Ovary (tissue), 9 donors: Measurements from ENCODE around the gene ABHD4. TPM values are rescaled to one million over a fixed set of nuclear protein-coding genes. Genes with fewer than 3 reads are reported as not detected.
"Not testable (repeated sequence)": the region's sequence is repeated elsewhere in the genome, so short reads cannot be mapped to it uniquely, and the experiment has no call there.

Experiments
- DNase-seq, 5 donors: peaks; one replicate each; pipeline ENCODE4 v3.0.0-alpha.2; 2019 to 2020
- H3K27ac ChIP-seq, 2 donors: fragments of 200-600 bp; one replicate each; pipeline versions ENCODE4 v1.5.1 to v1.8.0; 2019 to 2022
- H3K27me3 ChIP-seq: fragments of 200-600 bp; one replicate; pipeline ENCODE4 v1.8.0; 2022
- H3K36me3 ChIP-seq: fragments of 200-600 bp; sonication (generic); one replicate; pipeline ENCODE4 v1.5.1; 2019
- H3K4me1 ChIP-seq: one replicate; pipeline ENCODE4 v1.8.1; 2013; ENCODE audit warnings: mild to moderate bottlenecking, moderate library complexity; ENCODE audit not compliant: insufficient read depth
- H3K4me3 ChIP-seq: fragments of 200-600 bp; sonication (generic); one replicate; pipeline ENCODE4 v1.5.1; 2017
- H3K9me3 ChIP-seq, 2 donors: fragments of 200-600 bp in 1 of 2; sonication (generic) in 1 of 2; one replicate each; pipeline versions ENCODE4 v1.5.1 to v1.8.1; 2013 to 2019; ENCODE audit warnings: mild to moderate bottlenecking in 1 of 2, moderate library complexity in 1 of 2
- CTCF ChIP-seq, 3 donors: fragments of 450-650 bp in 2 of 3; fragments of 200-600 bp in 1 of 3; IDR thresholded peaks; one replicate each; pipeline versions ENCODE4 v1.5.1 to v1.8.0; 2016 to 2022; ENCODE audit warnings: antibody characterized with exemption in 3 of 3, mild to moderate bottlenecking in 1 of 3
- EP300 ChIP-seq: sonication (generic); formaldehyde crosslinking; IDR thresholded peaks from one replicate; pipeline ENCODE4 v1.6.1; 2017; ENCODE audit warnings: antibody characterized with exemption
- POLR2A ChIP-seq: fragments of 450-650 bp; IDR thresholded peaks from one replicate; pipeline ENCODE4 v1.6.1; 2017; ENCODE audit warnings: antibody characterized with exemption, mild to moderate bottlenecking, moderate library complexity
- WGBS, 3 donors: extraction: QIAGEN DNeasy Blood & Tissue Kit in 1 of 3; methylation state at CpG; one replicate each; pipeline versions ENCODE4 v1.1.5 to v1.1.7; 2013 to 2017; 5-methylcytosine and 5-hydroxymethylcytosine counted together
- intact Hi-C, 4 donors: fragments of 100-400 bp; cut with DNase I; formaldehyde crosslinking; loops; one replicate each; pipeline versions ENCODE4 v1.11.0 to v1.15.1; 2022 to 2023
- polyA plus RNA-seq, 2 donors: library from polyadenylated mRNA; stranded (reverse); fragments of 200-250 nt in 1 of 2; fragments of 350-450 nt in 1 of 2; fragmentation: Illumina TruSeq in 1 of 2; extraction: RNeasy Lipid Tissue Mini Kit (QIAGEN cat#74804) in 1 of 2; gene quantifications; one replicate each; pipeline ENCODE4 v1.2.3, GENCODE V29; 2013 to 2014
- total RNA-seq, 7 donors: library from RNA; depleted of rRNA in 2 of 7; stranded (reverse); fragments of >200 nt in 2 of 7; fragmentation: NEBNext Ultra II Directional in 3 of 7; extraction: Animal tissue kit (Norgen Biotek cat#: 25700) in 3 of 7; gene quantifications; one replicate each; pipeline versions ENCODE4 v1.1.0 to v1.2.4, GENCODE V29; 2016 to 2023
- donor health status: DM: no; HTN: no; CAD: no; lungs with moderate emphysema.
- donor health status: DM: no; HTN: no; CAD: no.
- donor health status: Bipolar disorder and iron deficiency.
- donor health status: DM: yes; HTN: yes; CAD: no.
- donor health status: DM: no; HTN: no; CAD: no.
- donor health status: DM: yes; HTN: yes; CAD: no.

The ABHD4 gene
- total and polyA plus RNA-seq, 9 donors: 5.6 to 64.0 (median 18.8) TPM

GRCh38 chr14:22580625-22581024, 17.5 kb upstream of the ABHD4 start:
- no peak overlapping the region for H3K27ac ChIP-seq
- intact Hi-C loops: loop anchor here in 1 of 4 donors (10.0 kb wide), 1 partner anchor 254 kb away; the partner anchor contains the start of gene MMP14

GRCh38 chr14:22583994-22584393, 14.1 kb upstream of the ABHD4 start:
- no peak for TF ChIP-seq POLR2A
- no peak for TF ChIP-seq CTCF (IDR thresholded peaks at IDR 0.05)
- no peak for TF ChIP-seq EP300
- no peak for DNase-seq
- H3K27me3 ChIP-seq: no peaks in the 10 kb centered on the region
- no peak overlapping the region for H3K4me3 ChIP-seq
- H3K36me3 ChIP-seq: no peaks in the 10 kb centered on the region
- WGBS, 3 donors: 76 to 85% (median 76%) methylated on average over 1 of the region's 1 CpG
- intact Hi-C loops: loop anchor here in 1 of 4 donors (10.0 kb wide), 1 partner anchor 251 kb away; the partner anchor contains the start of gene MMP14
- H3K4me1 ChIP-seq: peaks cover 9% of the 10 kb centered on the region
- H3K27ac ChIP-seq: no peak overlapping the region
- no peaks in the 10 kb centered on the region for H3K9me3 ChIP-seq

More at GRCh38 chr14:22580625-22581024, 17.5 kb upstream of the ABHD4 start:
- no peak for TF ChIP-seq EP300
- no peak for TF ChIP-seq CTCF (IDR thresholded peaks at IDR 0.05)
- no peak for TF ChIP-seq POLR2A
- WGBS, 3 donors: 56 to 66% (median 65%) methylated on average over 2 of the region's 2 CpGs
- H3K27me3 ChIP-seq: no peaks in the 10 kb centered on the region
- DNase-seq: no peak
- no peaks in the 10 kb centered on the region for H3K9me3 ChIP-seq
- H3K36me3 ChIP-seq: no peaks in the 10 kb centered on the region
- H3K4me3 ChIP-seq: no peak overlapping the region
- H3K4me1 ChIP-seq: peaks cover 6% of the 10 kb centered on the region

- Histone ChIP-seq H3K4me3 (no peak overlapping the region), H3K9me3 (no peaks in the 10 kb centered on the region), H3K36me3 (no peaks in the 10 kb centered on the region), H3K27ac (no peak overlapping the region), H3K27me3 (no peaks in the 10 kb centered on the region), H3K4me1 (peaks cover 5% of the 10 kb centered on the region)
- WGBS, 3 donors: 86 to 90% (median 89%) methylated on average over 5 of the region's 5 CpGs
- intact Hi-C loops: loop anchor here in 1 of 4 donors (10.0 kb wide), 1 partner anchor 248 kb away; the partner anchor contains the start of gene MMP14
- TF ChIP-seq CTCF (IDR thresholded peaks at IDR 0.05) (no peak), POLR2A (no peak)
- no peak for DNase-seq
These were observed 10.9 kb upstream of the ABHD4 start for GRCh38 chr14:22587247-22587646.

- H3K27me3 ChIP-seq, H3K36me3 ChIP-seq, H3K9me3 ChIP-seq, H3K4me1 ChIP-seq, DNase-seq, H3K27ac ChIP-seq: not testable (repeated sequence)
- WGBS, 3 donors: 71 to 73% (median 72%) methylated on average over 10 of the region's 10 CpGs
- H3K4me3 ChIP-seq: peak overlapping the region; percentile 88
- intact Hi-C loops: loop anchor here in 1 of 4 donors (10.0 kb wide), 1 partner anchor 247 kb away; the partner anchor contains the start of gene MMP14
These were observed 10.2 kb upstream of the ABHD4 start for GRCh38 chr14:22587677-22588422.

- Histone ChIP-seq H3K4me3 (peak overlapping the region; percentile 88), H3K27ac (peak overlapping the region; percentile 53 to 74), H3K36me3 (no peaks in the 10 kb centered on the region), H3K4me1 (peaks cover 5% of the 10 kb centered on the region), H3K9me3 (no peaks in the 10 kb centered on the region), H3K27me3 (no peaks in the 10 kb centered on the region)
- 1% methylated on average over 17 of the region's 17 CpGs for WGBS, 3 donors
- intact Hi-C loops: loop anchor here in 1 of 4 donors (10.0 kb wide), 1 partner anchor 246 kb away; the partner anchor contains the start of gene MMP14
- no peak for TF ChIP-seq CTCF (IDR thresholded peaks at IDR 0.05)
- TF ChIP-seq EP300: no peak
- no peak for TF ChIP-seq POLR2A
- DNase-seq: no peak
These were observed 9.5 kb upstream of the ABHD4 start for GRCh38 chr14:22588526-22589095.
